ENCODE results near the gene HCAR2. TPM values are rescaled to one million over a fixed set of nuclear protein-coding genes. Genes with fewer than 3 reads are reported as not detected.
A peak's percentile ranks its signal among the peaks of the same experiment; 100 is the strongest.
"Not testable (repeated sequence)": the region's sequence is repeated elsewhere in the genome, so short reads cannot be mapped to it uniquely, and the experiment has no call there.

HCAR2 gene
- total RNA-seq, 1 experiment from 2014 or later = 2.6 TPM

- H3F3A ChIP-seq (ENCODE audit: insufficient read depth, low read depth) = peaks cover 36% of the 10 kb centered on the region
- no TSS peak for BruUV-seq (replicated peaks)
- H4K20me1 ChIP-seq (ENCODE audit: insufficient read depth) = no peaks in the 10 kb centered on the region
- H3K4me2 ChIP-seq = peak overlapping the region; percentile 76
- ChIA-PET POLR2A (ENCODE audit: unreplicated experiment) (no interaction called here), CTCF (interaction anchor here (0.6 to 0.7 kb wide), 2 partner anchors 9 to 437 kb away, joined by 7 to 11 read pairs; no protein-coding TSS in a partner anchor)
- no peak for DNase-seq
- H2AFZ ChIP-seq = no peak overlapping the region
- H3K79me2 ChIP-seq (ENCODE audit: low read depth) = peaks cover 54% of the 10 kb centered on the region
- H3K27ac ChIP-seq = peak overlapping the region; percentile 84; the same call in 1 of the 2 replicates
- TF ChIP-seq EZH2 (IDR thresholded peaks at IDR 0.05; ENCODE audit: low read depth) = no peak
- TF ChIP-seq, protein P1, sequence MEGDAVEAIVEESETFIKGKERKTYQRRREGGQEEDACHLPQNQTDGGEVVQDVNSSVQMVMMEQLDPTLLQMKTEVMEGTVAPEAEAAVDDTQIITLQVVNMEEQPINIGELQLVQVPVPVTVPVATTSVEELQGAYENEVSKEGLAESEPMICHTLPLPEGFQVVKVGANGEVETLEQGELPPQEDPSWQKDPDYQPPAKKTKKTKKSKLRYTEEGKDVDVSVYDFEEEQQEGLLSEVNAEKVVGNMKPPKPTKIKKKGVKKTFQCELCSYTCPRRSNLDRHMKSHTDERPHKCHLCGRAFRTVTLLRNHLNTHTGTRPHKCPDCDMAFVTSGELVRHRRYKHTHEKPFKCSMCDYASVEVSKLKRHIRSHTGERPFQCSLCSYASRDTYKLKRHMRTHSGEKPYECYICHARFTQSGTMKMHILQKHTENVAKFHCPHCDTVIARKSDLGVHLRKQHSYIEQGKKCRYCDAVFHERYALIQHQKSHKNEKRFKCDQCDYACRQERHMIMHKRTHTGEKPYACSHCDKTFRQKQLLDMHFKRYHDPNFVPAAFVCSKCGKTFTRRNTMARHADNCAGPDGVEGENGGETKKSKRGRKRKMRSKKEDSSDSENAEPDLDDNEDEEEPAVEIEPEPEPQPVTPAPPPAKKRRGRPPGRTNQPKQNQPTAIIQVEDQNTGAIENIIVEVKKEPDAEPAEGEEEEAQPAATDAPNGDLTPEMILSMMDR (conservative IDR thresholded peaks at IDR 0.05) = no peak
- peaks cover 36% of the 10 kb centered on the region for H3K4me1 ChIP-seq (replicated peaks; ENCODE audit: insufficient read depth)
- no peaks in the 10 kb centered on the region for H3K27me3 ChIP-seq (ENCODE audit: insufficient read depth, low read depth)
- no peak overlapping the region for H3K4me3 ChIP-seq
- intact Hi-C loops (cut with micrococcal nuclease; ENCODE audit: unreplicated experiment) = loop anchor here (5.0 kb wide), 1 partner anchor 47 kb away; no protein-coding TSS in a partner anchor
- no peaks in the 10 kb centered on the region for H3K36me3 ChIP-seq (ENCODE audit: low read depth)
- H3K9me2 ChIP-seq (ENCODE audit: insufficient read depth) = no peaks in the 10 kb centered on the region
- H3K9me3 ChIP-seq (ENCODE audit: insufficient read depth, low read depth) = no peaks in the 10 kb centered on the region
Observed at GRCh38 chr12:122724641-122725243, 21.6 kb upstream of the HCAR2 start.

- no peak overlapping the region for H3K27ac ChIP-seq
- BruUV-seq (replicated peaks) = no TSS peak
Observed at GRCh38 chr12:122722387-122722786, 19.2 kb upstream of the HCAR2 start.

DNA sequence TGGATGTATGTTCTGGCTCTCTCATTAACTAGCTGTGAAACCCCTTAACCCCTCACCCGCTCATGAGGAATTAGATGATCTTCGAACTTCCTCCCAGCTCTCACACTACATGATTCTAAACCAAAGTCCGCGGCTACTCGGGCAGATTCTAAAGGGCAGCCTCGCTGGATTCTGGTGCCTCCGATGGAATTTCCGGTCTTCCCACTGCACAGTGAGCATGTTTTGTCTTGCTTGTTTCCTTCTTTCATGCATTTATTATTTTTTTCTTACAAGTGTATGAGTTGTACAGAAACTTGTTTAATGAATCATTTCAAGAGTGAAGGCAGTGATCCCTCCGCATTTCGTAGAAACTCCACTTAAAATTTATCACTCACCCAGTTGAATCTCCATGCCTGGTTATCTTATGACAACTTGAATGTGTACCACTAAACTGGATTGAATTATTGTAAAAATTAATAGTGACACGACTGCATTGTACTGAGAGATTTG is 17.9 kb upstream of the HCAR2 start:
- H3K27ac ChIP-seq = 0 out of 2 replicates have a peak overlapping the region, but pooled peaks have one; percentile 4
- intact Hi-C loops (cut with micrococcal nuclease; ENCODE audit: unreplicated experiment) = no loop called here
- peaks cover 22% of the 10 kb centered on the region for H3K4me1 ChIP-seq (replicated peaks; ENCODE audit: insufficient read depth)
- POLR2A ChIA-PET (ENCODE audit: unreplicated experiment) = interaction anchor here (0.6 kb wide), 1 partner anchor 446 kb away, joined by 3 read pairs; no protein-coding TSS in a partner anchor
- no peaks in the 10 kb centered on the region for H3K9me2 ChIP-seq (ENCODE audit: insufficient read depth)
- H4K20me1 ChIP-seq (ENCODE audit: insufficient read depth) = no peaks in the 10 kb centered on the region
- DNase-seq = peak in 1 of 2 experiments; percentile 38
- no peak overlapping the region for H2AFZ ChIP-seq
- peaks cover 17% of the 10 kb centered on the region for H3F3A ChIP-seq (ENCODE audit: insufficient read depth, low read depth)
- H3K27me3 ChIP-seq (ENCODE audit: insufficient read depth, low read depth) = no peaks in the 10 kb centered on the region
- no peaks in the 10 kb centered on the region for H3K36me3 ChIP-seq (ENCODE audit: low read depth)
- TF ChIP-seq EZH2 (IDR thresholded peaks at IDR 0.05; ENCODE audit: low read depth) = no peak
- TF ChIP-seq, protein P1 (conservative IDR thresholded peaks at IDR 0.05) = no peak
- CTCF ChIA-PET = no interaction called here
- peaks cover 22% of the 10 kb centered on the region for H3K79me2 ChIP-seq (ENCODE audit: low read depth)
- no TSS peak for BruUV-seq (replicated peaks)
- no peak overlapping the region for H3K4me3 ChIP-seq
- H3K4me2 ChIP-seq = no peak overlapping the region
- H3K9me3 ChIP-seq (ENCODE audit: insufficient read depth, low read depth) = no peaks in the 10 kb centered on the region

More at GRCh38 chr12:122722387-122722786, 19.2 kb upstream of the HCAR2 start:
- H3K79me2 ChIP-seq (ENCODE audit: low read depth) = peaks cover 31% of the 10 kb centered on the region
- no peak for DNase-seq
- intact Hi-C loops (cut with micrococcal nuclease; ENCODE audit: unreplicated experiment) = no loop called here
- no peaks in the 10 kb centered on the region for H3K27me3 ChIP-seq (ENCODE audit: insufficient read depth, low read depth)
- H4K20me1 ChIP-seq (ENCODE audit: insufficient read depth) = no peaks in the 10 kb centered on the region
- H3F3A ChIP-seq (ENCODE audit: insufficient read depth, low read depth) = peaks cover 30% of the 10 kb centered on the region
- H3K4me3 ChIP-seq = no peak overlapping the region
- no peak overlapping the region for H3K4me2 ChIP-seq
- H2AFZ ChIP-seq = no peak overlapping the region
- no peaks in the 10 kb centered on the region for H3K9me3 ChIP-seq (ENCODE audit: insufficient read depth, low read depth)
- peaks cover 29% of the 10 kb centered on the region for H3K4me1 ChIP-seq (replicated peaks; ENCODE audit: insufficient read depth)
- CTCF ChIA-PET = no interaction called here
- H3K9me2 ChIP-seq (ENCODE audit: insufficient read depth) = no peaks in the 10 kb centered on the region
- POLR2A ChIA-PET (ENCODE audit: unreplicated experiment) = no interaction called here
- TF ChIP-seq EZH2 (IDR thresholded peaks at IDR 0.05; ENCODE audit: low read depth) = no peak
- TF ChIP-seq, protein P1 (conservative IDR thresholded peaks at IDR 0.05) = no peak
- no peaks in the 10 kb centered on the region for H3K36me3 ChIP-seq (ENCODE audit: low read depth)

DNA sequence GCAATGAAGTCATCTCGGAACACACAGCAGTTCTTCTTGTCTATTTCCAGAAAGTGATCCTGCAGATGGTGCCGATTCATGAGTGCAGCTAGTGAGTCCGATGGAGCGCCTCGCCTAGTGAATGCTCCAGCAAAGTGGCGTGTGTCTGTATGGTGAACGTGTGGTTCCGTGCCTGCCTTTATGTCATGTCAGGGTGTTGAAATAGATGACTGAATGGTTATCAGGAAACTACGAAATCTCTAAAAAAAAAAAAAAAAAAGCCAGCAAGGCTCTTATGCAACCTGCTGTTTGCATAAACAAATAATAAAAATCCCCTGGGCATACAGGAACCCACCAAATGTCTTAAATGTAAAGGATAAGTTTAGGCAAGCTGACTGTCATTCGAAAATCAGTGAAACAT is 13.5 kb upstream of the HCAR2 start, which contains the start of gene HCAR3:
Gene HCAR3, minus strand, starts transcription at position 154 of the 400 bp plus-strand sequence. Its CDS starts 74 bp downstream, at position 80.
- H2AFZ ChIP-seq; POLR2A ChIA-PET (ENCODE audit: unreplicated experiment); H3F3A ChIP-seq (ENCODE audit: insufficient read depth, low read depth); H3K4me3 ChIP-seq; H3K9me2 ChIP-seq (ENCODE audit: insufficient read depth); H3K79me2 ChIP-seq (ENCODE audit: low read depth); H3K27ac ChIP-seq; H4K20me1 ChIP-seq (ENCODE audit: insufficient read depth); H3K27me3 ChIP-seq (ENCODE audit: insufficient read depth, low read depth); intact Hi-C loops (cut with micrococcal nuclease; ENCODE audit: unreplicated experiment); H3K36me3 ChIP-seq (ENCODE audit: low read depth); BruUV-seq (replicated peaks); CTCF ChIA-PET; H3K9me3 ChIP-seq (ENCODE audit: insufficient read depth, low read depth): not testable (repeated sequence)
- peaks cover 11% of the 10 kb centered on the region for H3K4me1 ChIP-seq (replicated peaks; ENCODE audit: insufficient read depth)
- H3K4me2 ChIP-seq = peak within 1 kb of the TSS; percentile 49; the same call in 1 of the 2 replicates
- DNase-seq = peak in 1 of 2 experiments; percentile 64

GRCh38 chr12:122715211-122715610 is 12.1 kb upstream of the HCAR2 start:
- not testable (repeated sequence) for H3K27me3 ChIP-seq (ENCODE audit: insufficient read depth, low read depth); DNase-seq

More at GRCh38 chr12:122715211-122715610, 12.1 kb upstream of the HCAR2 start:
- intact Hi-C loops (cut with micrococcal nuclease; ENCODE audit: unreplicated experiment); H3K9me3 ChIP-seq (ENCODE audit: insufficient read depth, low read depth); BruUV-seq (replicated peaks); CTCF ChIA-PET; H3K36me3 ChIP-seq (ENCODE audit: low read depth); H3K79me2 ChIP-seq (ENCODE audit: low read depth); H3F3A ChIP-seq (ENCODE audit: insufficient read depth, low read depth); H3K27ac ChIP-seq; POLR2A ChIA-PET (ENCODE audit: unreplicated experiment); H4K20me1 ChIP-seq (ENCODE audit: insufficient read depth); H2AFZ ChIP-seq; H3K4me3 ChIP-seq; H3K9me2 ChIP-seq (ENCODE audit: insufficient read depth): not testable (repeated sequence)
- 0 out of 2 replicates have a peak overlapping the region, but pooled peaks have one; percentile 23 for H3K4me2 ChIP-seq
- H3K4me1 ChIP-seq (replicated peaks; ENCODE audit: insufficient read depth) = peaks cover 23% of the 10 kb centered on the region
